ENCODE measurements around the gene STAT2.
A peak's percentile ranks its signal among the peaks of the same experiment; 100 is the strongest.
"Not testable (repeated sequence)": the region's sequence is repeated elsewhere in the genome, so short reads cannot be mapped to it uniquely, and the experiment has no call there.

The STAT2 gene

GRCh38 chr12:56359851-56360767, at the start of gene STAT2:
Gene STAT2, minus strand, starts transcription at chr12:56360107. Its CDS starts 3,536 bp downstream, at chr12:56356571.
- peak; percentile 100 for DNase-seq

GRCh38 chr12:56408799-56409417, 49.0 kb upstream of the STAT2 start:
- DNase-seq: no peak

GRCh38 chr12:56404227-56404626, 44.3 kb upstream of the STAT2 start:
- not testable (repeated sequence) for DNase-seq

GRCh38 chr12:56401612-56402011, 41.7 kb upstream of the STAT2 start:
- DNase-seq: not testable (repeated sequence)

GRCh38 chr12:56401125-56401524, 41.2 kb upstream of the STAT2 start:
- DNase-seq: not testable (repeated sequence)

GRCh38 chr12:56399466-56399865, 39.6 kb upstream of the STAT2 start:
- DNase-seq: not testable (repeated sequence)

- no peak for DNase-seq
Observed at GRCh38 chr12:56398324-56398723, 38.4 kb upstream of the STAT2 start.

- DNase-seq: no peak
Observed at GRCh38 chr12:56392331-56392730, 32.4 kb upstream of the STAT2 start.

GRCh38 chr12:56391721-56392120, 31.8 kb upstream of the STAT2 start:
- DNase-seq: no peak

GRCh38 chr12:56389412-56389811, 29.5 kb upstream of the STAT2 start:
- DNase-seq: no peak

- DNase-seq: no peak
Observed at GRCh38 chr12:56387152-56387736, 27.3 kb upstream of the STAT2 start.

GRCh38 chr12:56385873-56386272, 26.0 kb upstream of the STAT2 start:
- DNase-seq: no peak

GRCh38 chr12:56382611-56383010, 22.7 kb upstream of the STAT2 start:
- DNase-seq: no peak

GRCh38 chr12:56377989-56378316, 18.0 kb upstream of the STAT2 start:
- DNase-seq: no peak

GRCh38 chr12:56377310-56377988, 17.5 kb upstream of the STAT2 start:
- DNase-seq: no peak

- no peak for DNase-seq
Observed at GRCh38 chr12:56375598-56376434, 15.9 kb upstream of the STAT2 start.

- DNase-seq: no peak
Observed at GRCh38 chr12:56374726-56375597, 15.1 kb upstream of the STAT2 start.

GRCh38 chr12:56373515-56373914, 13.6 kb upstream of the STAT2 start:
- no peak for DNase-seq

GRCh38 chr12:56366948-56367347, 7.0 kb upstream of the STAT2 start:
- no peak for DNase-seq

- DNase-seq: no peak
Observed at GRCh38 chr12:56362130-56363059, 2.5 kb upstream of the STAT2 start, which contains the start of gene APOF. Gene APOF, minus strand, starts transcription at chr12:56362857. Its CDS starts 112 bp downstream, at chr12:56362745.

Data from CD4-positive, alpha-beta T cell treated with Interleukin-21 for 1 hour (primary cell).